B cell (primary cell): ENCODE measurements around the gene LYST. TPM values are rescaled to one million over a fixed set of nuclear protein-coding genes. Genes with fewer than 3 reads are reported as not detected.

Source experiments
- ATAC-seq: fragments of 200-7000 bp; cut with Tn5 transposase; one replicate; pipeline ENCODE4 v1.10.0; 2021; ENCODE audit warnings: low read depth, mild to moderate bottlenecking, moderate number of reproducible peaks, moderate library complexity
- CTCF ChIA-PET: fragments of 350-600 bp; sonication (Branson Sonifier 250); formaldehyde crosslinking; loops from one replicate; lab custom pipeline; 2021; ENCODE audit warnings: antibody characterized with exemption, inconsistent platforms; lab: Charles Lee
- POLR2A ChIA-PET: fragments of 350-600 bp; sonication (Branson Sonifier 250); formaldehyde crosslinking; loops from one replicate; lab custom pipeline; 2021; ENCODE audit warnings: antibody characterized with exemption; lab: Charles Lee
- DNase-seq: peaks from one replicate; pipeline ENCODE4 v3.0.0; 2013
- H2AFZ ChIP-seq: 2 replicates; pipeline ENCODE4 v1.6.1; 2012; ENCODE audit warnings: mild to moderate bottlenecking, low read depth, low read length; ENCODE audit not compliant: insufficient read depth, poor library complexity, severe bottlenecking
- H3K27ac ChIP-seq, 2 donors: 1 replicate in 1 of 2; 2 replicates in 1 of 2; pipeline ENCODE4 v1.5.1; 2012 to 2013; ENCODE audit warnings: low read length in 2 of 2, mild to moderate bottlenecking in 2 of 2, moderate library complexity in 1 of 2
- H3K27me3 ChIP-seq, 4 experiments: fragments of 200-600 bp in 1 of 4; sonication (generic) in 1 of 4; replicated peaks in 1 of 4; 1 replicate in 2 of 4; 2 replicates in 2 of 4; pipeline versions ENCODE4 v1.6.1 to v1.7.0; 2013 to 2016; ENCODE audit warnings: low read length in 3 of 4, mild to moderate bottlenecking in 2 of 4, mixed read lengths in 1 of 4, moderate library complexity in 1 of 4; ENCODE audit not compliant: insufficient read depth in 4 of 4, control insufficient read depth in 3 of 4; ENCODE audit errors: control extremely low read depth in 1 of 4
- H3K36me3 ChIP-seq, 2 experiments: replicated peaks in 1 of 2; 1 replicate in 1 of 2; 2 replicates in 1 of 2; pipeline versions ENCODE4 v1.6.1 to v1.7.1; 2013; ENCODE audit warnings: low read length in 1 of 2; ENCODE audit not compliant: insufficient read depth in 2 of 2, control insufficient read depth in 1 of 2; ENCODE audit errors: control extremely low read depth in 1 of 2, extremely low read depth in 1 of 2
- H3K4me1 ChIP-seq, 2 donors: fragments of 200-600 bp in 1 of 2; sonication (generic) in 1 of 2; 1 replicate in 1 of 2; 2 replicates in 1 of 2; pipeline versions ENCODE4 v1.5.1 to v1.6.1; 2013 to 2017; ENCODE audit warnings: low read length in 2 of 2; ENCODE audit not compliant: control insufficient read depth in 2 of 2, insufficient read depth in 2 of 2
- H3K4me2 ChIP-seq: replicated peaks from 2 replicates; pipeline ENCODE3; 2012; ENCODE audit warnings: mild to moderate bottlenecking, low read depth, low read length; ENCODE audit not compliant: poor library complexity, severe bottlenecking
- H3K4me3 ChIP-seq, 5 experiments: fragments of 200-600 bp in 1 of 5; sonication (generic) in 1 of 5; 1 replicate in 3 of 5; 2 replicates in 2 of 5; pipeline versions ENCODE4 v1.5.1 to v1.7.0; 2011 to 2016; ENCODE audit warnings: low read length in 4 of 5, mild to moderate bottlenecking in 4 of 5, low read depth in 2 of 5, control low read depth in 1 of 5, moderate library complexity in 1 of 5; ENCODE audit not compliant: insufficient read depth in 1 of 5; ENCODE audit errors: control extremely low read depth in 1 of 5, extremely low read depth in 1 of 5
- H3K79me2 ChIP-seq: fragments of 200-600 bp; sonication (generic); one replicate; pipeline ENCODE4 v1.6.0; 2016; ENCODE audit warnings: low read length; ENCODE audit not compliant: control insufficient read depth, insufficient read depth
- H3K9ac ChIP-seq: fragments of 200-600 bp; sonication (generic); 2 replicates; pipeline ENCODE4 v1.6.1; 2017; ENCODE audit warnings: mild to moderate bottlenecking, low read length, moderate library complexity
- H3K9me3 ChIP-seq, 3 donors: one replicate each; pipeline versions ENCODE4 v1.6.1 to v1.7.1; 2013; ENCODE audit warnings: low read length in 2 of 3; ENCODE audit not compliant: control insufficient read depth in 2 of 3, insufficient read depth in 1 of 3; ENCODE audit errors: control extremely low read depth in 1 of 3
- H4K20me1 ChIP-seq: 2 replicates; pipeline ENCODE4 v1.6.0; 2012; ENCODE audit warnings: mild to moderate bottlenecking, low read length; ENCODE audit not compliant: insufficient read depth, control insufficient read depth, poor library complexity, severe bottlenecking
- H3K27ac Mint-ChIP-seq: one replicate; pipeline ENCODE4 v1.8.0; 2021; ENCODE audit warnings: mixed read lengths
- H3K27me3 Mint-ChIP-seq: one replicate; pipeline ENCODE4 v1.8.0; 2021; ENCODE audit warnings: mixed read lengths
- H3K4me1 Mint-ChIP-seq: one replicate; pipeline ENCODE4 v1.8.0; 2021; ENCODE audit warnings: mixed read lengths
- H3K4me3 Mint-ChIP-seq: one replicate; pipeline ENCODE4 v1.8.0; 2021; ENCODE audit warnings: mixed read lengths
- H3K9me3 Mint-ChIP-seq: one replicate; pipeline ENCODE4 v1.8.0; 2022; ENCODE audit warnings: mixed read lengths; ENCODE audit not compliant: insufficient read depth
- CTCF ChIP-seq: fragments of 200-600 bp; IDR thresholded peaks from one replicate; pipeline ENCODE4 v1.8.0; 2022; ENCODE audit warnings: antibody characterized with exemption, mild to moderate bottlenecking
- EZH2 ChIP-seq: IDR thresholded peaks from 2 replicates; pipeline ENCODE4 v1.6.1; 2012; ENCODE audit warnings: borderline replicate concordance, low read depth, mild to moderate bottlenecking, moderate library complexity, low read length; ENCODE audit not compliant: insufficient read depth, poor library complexity, severe bottlenecking
- WGBS: methylation state at CpG from one replicate; pipeline ENCODE4 v1.1.5; 2013; ENCODE audit warnings: missing lambda C conversion rate; ENCODE audit not compliant: insufficient coverage; 5-methylcytosine and 5-hydroxymethylcytosine counted together
- intact Hi-C: fragments of 100-400 bp; cut with micrococcal nuclease; formaldehyde crosslinking; loops from one replicate; pipeline ENCODE4 v1.10.0; 2022
- polyA plus RNA-seq: library from polyadenylated mRNA; depleted of rRNA; stranded (reverse); fragments of >200 nt; gene quantifications from 2 replicates; pipeline ENCODE4 v1.2.3, GENCODE V29; 2012
- total RNA-seq, 2 donors: library from RNA; stranded (reverse); fragments of 120-200 nt in 1 of 2; gene quantifications; 1 replicate in 1 of 2; 2 replicates in 1 of 2; pipeline versions ENCODE4 v1.2.3 to v1.2.4, GENCODE V29; 2013 to 2022

Gene LYST
- total and polyA plus RNA-seq, 2 donors (not counting 1 experiment from before 2014, with no cell fraction given) = 50.4 to 120 TPM

DNA sequence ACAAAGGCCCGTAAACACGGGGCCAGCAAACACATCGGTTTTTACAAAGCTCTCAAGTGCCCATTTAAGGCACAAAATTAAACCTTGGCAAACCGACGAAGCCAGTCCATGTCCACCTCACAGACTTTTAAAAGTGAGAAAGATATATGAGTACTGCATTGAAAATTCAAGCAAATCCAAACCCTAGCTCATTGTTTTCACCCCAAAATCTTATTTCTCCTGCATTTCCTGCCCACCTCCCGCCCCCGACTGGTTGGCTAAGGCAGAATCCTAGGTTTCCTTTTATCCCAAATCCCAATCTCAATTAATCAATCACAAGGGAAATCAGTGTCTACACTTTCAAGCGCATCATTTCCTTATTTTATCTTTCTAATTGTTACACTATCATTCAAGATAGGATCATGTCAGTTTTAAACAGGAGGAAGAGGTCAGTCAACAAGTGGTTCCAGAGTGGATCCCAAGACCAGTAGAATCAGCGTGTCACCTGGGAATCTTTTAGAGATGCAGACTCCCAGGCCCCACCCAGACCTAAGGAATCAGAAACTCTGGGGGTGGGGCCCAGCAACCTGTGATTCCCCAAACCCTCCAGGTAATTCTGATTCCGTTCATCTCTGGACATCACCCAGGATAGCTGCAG lies 215.4 kb downstream of the LYST start:
- H3K79me2 ChIP-seq = no peaks in the 10 kb centered on the region
- Mint-ChIP-seq H3K4me1 (peaks cover 12% of the 10 kb centered on the region), H3K27ac (no peak overlapping the region), H3K9me3 (peaks cover 5% of the 10 kb centered on the region), H3K4me3 (peak overlapping the region; percentile 78), H3K27me3 (peaks cover 58% of the 10 kb centered on the region)
- intact Hi-C loops = no loop called here
- H3K9ac ChIP-seq = no peak overlapping the region
- no peak overlapping the region for H3K4me3 ChIP-seq
- peaks cover 0 to 45% (median 27%) of the 10 kb centered on the region in 4 experiments for H3K27me3 ChIP-seq
- 34% methylated on average over 4 of the region's 10 CpGs for WGBS
- DNase-seq (no peak), ATAC-seq (no peak)
- H2AFZ ChIP-seq = no peak overlapping the region
- H3K4me1 ChIP-seq = peaks cover 20 to 22% of the 10 kb centered on the region in 2 donors
- no peaks in the 10 kb centered on the region for H4K20me1 ChIP-seq
- H3K36me3 ChIP-seq = no peaks in the 10 kb centered on the region
- ChIA-PET POLR2A (no interaction called here), CTCF (no interaction called here)
- H3K4me2 ChIP-seq = peak overlapping the region; percentile 93
- TF ChIP-seq CTCF (no peak), EZH2 (no peak)
- no peak overlapping the region for H3K27ac ChIP-seq
- H3K9me3 ChIP-seq = peaks cover 0 to 16% (median 0%) of the 10 kb centered on the region in 3 donors
